HG03521 (cell line): ENCODE measurements around the gene CTDNEP1.
A peak's percentile ranks its signal among the peaks of the same experiment; 100 is the strongest.

Experiments used
- ATAC-seq: cut with Tn5 transposase; IDR thresholded peaks from one replicate; pipeline ENCODE4 v1.9.1; 2021; ENCODE audit warnings: mild to moderate bottlenecking, moderate library complexity; ENCODE audit not compliant: unreplicated experiment

Gene CTDNEP1

DNA sequence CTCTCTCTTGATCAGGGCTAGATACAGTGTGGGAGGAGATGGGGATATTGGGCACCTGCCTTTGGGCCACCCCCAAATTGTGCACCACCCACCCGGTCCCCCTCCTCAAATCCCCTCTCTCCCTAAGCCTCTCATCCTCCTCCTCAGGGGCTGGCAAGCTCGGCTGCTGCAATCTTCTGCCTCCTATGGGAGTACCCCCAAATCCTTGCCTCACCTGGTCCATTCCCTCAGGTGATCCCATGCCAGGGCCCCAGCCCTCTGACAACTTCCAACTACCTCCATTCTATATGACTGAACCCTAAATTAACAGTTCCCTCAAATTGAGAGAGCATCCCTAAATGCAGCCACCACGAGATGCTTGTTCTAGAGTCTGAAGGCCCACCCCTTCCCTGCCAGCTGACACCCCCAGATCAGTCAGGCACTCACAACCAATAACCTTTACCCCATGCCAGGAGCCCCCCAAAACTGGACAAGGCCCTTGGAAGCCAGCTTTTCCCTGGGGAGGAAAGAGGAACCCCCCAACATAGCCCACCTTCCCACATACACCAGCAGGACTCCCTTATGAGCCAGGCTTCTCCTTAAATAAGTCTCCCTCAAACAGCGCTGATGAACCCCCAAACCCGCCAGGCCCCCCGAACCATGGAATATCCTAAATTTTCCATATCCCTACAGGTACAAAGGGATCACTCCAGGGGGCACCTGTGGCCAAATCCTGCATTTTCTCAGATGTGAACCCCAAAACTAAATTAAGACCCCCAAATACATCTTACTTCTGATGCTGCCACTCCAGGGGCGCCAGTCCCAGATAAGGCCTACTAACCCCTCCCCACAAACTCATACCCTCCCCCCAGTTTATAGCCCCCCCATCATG is 35.1 kb downstream of the CTDNEP1 start:
- ATAC-seq: no peak

DNA sequence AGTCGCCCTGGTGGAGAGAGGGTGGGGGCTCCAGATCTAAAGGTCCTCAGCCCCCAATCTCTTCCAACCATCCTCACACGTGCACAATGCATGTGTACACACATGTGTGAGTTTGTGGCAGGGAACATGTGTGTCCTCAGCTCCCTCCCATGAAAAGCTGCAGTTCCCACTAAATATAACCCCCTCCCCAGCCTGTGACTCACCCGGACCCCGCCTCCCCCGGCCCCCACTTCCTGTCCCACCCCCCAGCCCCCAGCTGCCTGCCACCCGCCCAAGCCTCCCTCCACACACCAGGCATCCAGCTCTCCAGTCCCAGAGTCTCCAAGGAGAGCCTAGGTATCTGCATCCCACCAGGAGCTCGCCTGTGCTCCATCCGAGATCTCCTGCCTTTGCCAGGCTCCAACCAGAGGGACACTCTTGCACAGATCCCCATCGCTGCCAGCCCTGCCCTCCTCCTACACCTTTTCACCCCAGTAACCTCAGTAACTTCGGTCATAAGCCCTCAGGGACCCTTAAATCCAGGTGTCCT is 35.8 kb downstream of the CTDNEP1 start:
- ATAC-seq: no peak

DNA sequence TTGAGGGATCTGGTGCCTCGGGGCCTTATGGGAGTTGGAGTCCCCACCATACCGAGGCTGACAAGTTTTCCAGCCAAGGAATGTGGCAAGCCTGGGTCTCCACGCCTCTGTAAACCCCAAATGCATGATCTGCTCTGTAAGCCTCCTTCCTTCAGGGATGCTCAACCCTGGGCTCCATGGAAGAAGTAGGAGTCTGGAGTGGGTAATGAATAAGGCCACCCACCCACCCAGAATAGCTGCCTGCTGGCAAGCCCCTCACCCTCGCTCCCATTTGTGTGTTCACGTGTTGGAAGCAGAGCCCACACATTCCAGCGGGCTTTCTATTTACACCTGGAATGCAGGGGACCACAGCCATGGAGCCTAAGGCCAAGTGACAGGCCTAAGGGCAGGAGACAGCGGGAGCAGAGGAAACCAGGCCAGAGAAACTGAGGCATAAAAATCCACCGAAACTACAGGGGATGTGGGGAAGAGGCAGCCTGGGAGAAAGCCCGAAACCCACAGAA is 36.3 kb downstream of the CTDNEP1 start:
- ATAC-seq: no peak

DNA sequence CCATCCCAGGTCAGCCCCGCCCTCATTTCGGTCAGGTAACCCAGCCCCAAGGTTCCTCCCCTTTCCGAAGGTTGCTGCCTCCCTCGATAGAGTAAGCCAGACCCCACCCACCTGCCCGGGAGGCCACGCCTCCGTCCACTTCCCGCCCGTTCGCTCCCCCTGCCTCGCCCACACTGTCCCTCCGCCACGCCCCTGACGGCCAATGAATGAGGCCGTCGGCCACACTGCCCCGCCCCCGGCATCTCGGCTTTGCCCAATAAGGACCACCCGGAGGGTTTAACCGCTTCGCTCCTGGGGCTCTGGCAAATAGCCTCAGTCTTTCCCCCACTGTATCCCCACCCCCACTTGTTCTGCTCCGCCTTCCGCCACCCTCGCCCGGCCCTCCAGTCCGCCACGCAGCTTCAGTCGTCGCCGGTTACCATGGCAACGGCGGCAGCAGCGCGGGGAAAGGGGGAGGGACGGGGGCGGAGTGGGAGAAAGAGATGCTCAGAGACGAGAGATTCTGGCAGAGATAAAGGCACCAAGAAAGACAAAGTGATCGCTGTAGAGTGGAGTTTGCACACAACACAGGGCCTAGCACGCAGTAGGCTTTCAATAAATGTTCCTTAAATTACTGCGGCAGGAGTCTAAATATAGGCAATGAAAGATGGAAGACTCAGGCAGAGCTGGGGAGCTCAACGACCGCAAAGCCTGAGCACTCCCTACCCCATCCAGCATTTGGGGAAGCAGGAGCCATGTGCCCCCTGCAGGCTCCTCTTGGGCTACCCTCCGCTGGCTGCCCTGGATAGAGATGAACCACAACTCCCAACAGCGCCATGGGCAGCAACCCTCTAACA is 37.0 kb downstream of the CTDNEP1 start:
- peak; percentile 62 for ATAC-seq

DNA sequence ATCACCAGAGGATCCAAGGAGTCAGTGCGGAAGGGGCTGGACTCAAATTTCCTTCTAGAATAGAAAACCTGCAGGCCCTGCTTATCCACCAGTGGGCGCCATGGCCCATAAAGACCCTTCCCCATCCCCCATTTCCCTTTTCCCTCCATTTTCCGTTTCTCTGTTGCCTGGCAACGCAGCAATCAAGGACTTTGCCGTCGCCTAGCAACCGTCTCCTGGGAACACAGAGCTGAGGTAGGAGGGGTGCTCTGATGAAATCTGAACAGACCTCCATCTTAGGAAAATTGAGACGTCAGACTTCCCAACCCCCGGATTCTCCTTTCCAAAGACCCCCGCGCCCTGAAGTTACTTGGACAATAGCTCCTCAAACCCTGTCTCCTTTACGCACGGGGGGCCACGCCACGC is 37.6 kb downstream of the CTDNEP1 start:
- ATAC-seq: no peak

DNA sequence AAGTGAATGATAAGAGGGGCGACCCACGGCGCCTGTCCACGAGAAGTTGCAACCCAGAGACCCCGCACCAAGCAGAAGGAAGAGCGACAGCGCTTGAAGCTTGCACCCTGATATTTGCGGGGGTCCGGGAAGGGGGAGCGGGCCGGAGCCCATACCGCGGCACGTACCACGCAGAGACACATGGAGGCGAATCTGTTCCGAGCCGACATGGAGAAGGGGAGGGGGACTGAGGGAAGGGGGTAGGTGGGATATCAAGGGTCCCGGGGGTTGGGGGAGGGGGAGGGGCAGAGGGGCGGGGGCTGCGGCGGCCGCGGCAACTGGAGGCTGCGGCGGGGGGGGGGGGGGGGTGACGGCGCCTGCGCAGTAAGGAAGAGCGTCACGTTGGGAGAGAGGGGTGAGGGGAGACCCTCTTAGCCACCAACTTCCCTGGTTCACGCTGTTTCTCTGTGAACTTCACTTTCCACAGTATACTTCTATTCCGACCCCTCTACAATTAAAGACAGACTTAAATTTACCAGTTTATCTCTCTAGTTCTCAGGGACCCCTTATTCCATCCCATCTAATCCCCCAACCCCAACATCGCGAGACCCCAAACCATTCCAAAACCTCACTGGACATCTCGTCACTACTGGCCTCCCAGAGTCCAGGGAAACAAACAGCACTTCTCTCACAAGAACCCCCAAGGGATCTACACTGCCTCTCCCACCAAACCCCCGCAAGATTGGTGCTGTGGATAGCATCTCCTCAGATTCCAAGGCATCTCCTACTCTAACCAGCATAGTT is 39.9 kb downstream of the CTDNEP1 start:
- ATAC-seq: no peak

DNA sequence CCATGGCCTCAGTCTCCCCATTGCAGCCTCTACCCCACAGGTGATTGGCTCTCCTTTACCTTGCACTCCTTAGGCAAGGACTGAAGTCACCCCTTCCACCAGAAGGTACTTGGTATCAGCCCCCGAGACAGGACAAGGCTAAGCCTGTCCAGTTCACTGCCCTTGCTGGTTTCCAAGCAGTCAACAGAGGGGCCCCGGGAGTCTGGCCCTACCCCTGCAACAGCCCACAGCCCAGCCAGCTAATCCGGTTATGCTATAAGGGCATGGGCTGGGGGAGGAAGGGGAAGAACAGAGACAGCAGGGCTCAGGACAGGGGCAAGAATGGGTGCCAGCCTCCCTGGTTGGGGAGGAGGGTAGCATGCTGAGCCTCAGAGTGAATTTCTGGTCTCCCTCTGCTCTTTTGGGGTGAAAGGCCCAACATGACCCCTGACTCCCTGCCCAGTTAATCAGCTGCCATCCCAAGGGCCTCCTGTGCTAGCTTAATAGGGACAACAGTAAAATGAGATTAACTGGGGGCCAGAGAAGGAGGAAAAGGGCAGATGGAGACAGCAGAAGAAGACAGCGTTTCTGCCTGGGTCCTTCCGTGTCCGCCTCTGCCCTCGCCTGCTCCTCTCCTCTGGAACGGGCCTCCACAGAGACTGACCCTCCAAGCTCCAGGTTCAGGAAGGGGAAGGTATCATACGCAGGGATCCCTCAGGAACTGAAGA is 42.6 kb downstream of the CTDNEP1 start:
- ATAC-seq: no peak

DNA sequence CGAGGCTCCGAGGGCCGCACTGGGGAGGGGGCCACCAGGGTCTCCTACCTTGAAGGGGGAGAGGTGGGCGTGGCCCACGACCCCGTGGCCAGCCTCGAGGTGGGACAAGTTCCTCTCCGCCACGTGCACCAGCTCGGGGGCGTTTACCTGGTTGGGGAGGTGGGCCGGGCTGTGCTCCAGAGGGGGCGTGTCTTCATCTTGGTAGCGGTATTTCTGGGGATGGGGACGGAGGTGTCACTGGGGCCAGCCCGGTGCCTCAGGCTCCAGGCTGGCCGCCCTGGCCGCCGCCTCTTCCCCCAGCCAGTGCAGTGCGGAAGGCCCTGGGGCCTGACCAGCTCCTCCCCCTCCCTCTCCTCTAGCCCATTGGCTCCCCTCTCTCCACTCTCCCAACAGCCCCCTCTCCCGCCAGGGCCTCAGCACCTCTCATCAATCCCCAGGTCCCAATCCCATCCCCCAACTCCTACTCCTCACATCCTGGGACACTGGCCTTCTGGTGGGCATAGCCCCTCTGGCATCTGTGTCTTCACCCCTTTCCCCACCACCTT is 43.4 kb downstream of the CTDNEP1 start:
- ATAC-seq: no peak

DNA sequence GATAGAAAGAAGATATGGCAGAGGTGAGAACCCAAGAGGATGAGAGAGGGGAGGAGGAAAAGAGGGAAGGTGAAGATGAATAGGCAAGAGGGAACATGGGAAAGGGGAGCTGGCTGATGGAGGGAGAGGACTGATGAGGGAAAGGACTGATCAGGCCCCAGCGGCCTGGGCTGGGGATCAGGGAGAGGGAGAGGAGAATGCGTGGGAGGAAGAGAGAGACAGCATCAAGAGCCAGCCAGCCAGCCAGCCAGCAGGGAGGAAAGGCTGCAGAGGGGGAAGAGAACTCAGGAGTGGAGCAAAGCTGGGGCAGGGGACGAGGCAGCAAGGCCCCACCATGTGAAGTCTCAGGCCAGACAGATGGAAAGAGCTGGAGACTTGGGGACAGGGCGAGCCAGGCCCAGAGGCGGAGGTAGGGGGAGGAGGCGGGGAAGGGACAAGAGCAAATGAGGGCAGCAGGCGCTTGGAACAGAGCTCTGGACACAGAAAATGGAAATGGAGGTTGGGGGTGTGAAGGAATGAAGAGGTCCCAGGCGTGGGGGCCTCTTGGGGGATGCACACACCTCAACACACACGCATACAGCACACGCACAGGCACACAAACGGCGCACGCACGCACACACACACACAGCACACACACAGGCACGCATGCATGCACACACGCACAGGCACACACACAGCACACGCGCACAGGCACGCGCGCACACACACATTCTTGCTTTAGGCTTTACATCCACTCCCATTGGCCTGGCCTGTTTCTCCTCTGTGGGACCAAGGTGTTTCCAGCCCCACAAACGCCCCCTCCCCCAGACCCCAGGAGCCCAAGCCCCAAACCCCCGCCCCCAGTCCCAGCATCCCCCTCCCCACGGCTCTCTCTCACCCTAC is 44.2 kb downstream of the CTDNEP1 start:
- ATAC-seq: no peak

DNA sequence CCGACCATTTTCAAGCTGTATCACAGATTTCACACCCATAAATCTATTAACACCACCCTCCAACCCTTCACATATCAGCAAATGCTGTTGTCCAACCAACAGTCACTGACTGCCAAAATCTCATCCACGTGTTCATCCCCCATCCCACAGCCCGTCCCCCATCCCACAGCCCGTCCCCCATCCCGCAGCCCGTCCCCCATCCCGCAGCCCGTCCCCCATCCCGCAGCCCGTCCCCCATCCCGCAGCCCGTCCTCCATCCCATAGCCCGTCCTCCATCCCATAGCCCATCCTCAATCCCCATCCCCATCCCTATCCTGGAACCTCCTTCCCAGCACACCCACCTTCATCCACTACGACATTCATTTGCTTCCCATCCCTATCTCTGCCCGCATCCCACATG is 46.0 kb downstream of the CTDNEP1 start:
- ATAC-seq: no peak

DNA sequence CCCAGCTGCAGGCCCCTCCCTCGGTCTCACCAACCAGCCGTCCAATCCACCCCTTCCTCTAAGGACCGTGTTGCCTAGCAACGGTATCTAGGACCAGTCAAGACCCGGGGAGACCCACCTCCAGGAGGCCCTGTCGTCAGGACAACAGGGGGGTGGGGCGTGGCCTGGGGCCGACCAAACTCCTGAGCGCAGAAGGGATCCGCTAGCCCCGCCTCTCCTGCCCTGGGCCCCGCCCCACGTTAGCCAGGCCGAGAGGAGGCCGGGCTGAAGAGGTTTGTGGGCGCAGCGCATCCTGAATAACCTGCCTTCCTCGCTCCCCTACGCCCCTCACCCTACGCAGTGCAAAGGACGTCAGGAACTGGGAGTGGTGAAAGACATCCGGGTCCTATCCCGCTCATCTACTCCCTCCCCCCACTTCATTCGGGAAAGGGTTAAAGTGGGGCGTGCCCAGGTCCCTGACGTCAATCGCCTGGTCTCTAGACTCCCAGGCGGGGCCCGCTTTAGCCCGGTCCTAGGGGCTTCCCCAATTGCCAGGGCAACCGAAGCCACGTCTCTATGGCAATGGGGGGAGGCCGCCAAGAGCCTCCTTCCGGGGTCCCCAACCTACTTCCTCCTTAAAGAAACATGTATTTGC is 46.6 kb downstream of the CTDNEP1 start:
- ATAC-seq: peak; percentile 77

DNA sequence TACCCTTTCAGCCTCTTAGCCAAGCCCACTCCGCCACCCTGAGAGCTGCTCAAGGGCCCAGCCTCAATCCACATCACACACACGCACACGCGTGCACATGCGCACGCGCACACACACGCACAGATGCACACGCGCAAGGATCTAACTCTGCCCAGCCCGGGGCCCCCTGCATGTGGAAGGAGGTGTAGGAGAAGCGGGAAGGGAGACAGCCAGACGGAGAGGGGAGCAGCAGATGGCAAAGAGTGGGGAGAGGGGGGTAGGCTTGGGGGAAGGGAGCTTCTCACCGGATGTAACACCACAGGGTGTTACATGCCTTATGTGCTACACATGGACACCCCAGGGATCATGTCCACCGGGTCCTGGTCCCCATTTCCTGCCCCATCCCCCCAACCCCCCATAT is 47.2 kb downstream of the CTDNEP1 start:
- no peak for ATAC-seq

DNA sequence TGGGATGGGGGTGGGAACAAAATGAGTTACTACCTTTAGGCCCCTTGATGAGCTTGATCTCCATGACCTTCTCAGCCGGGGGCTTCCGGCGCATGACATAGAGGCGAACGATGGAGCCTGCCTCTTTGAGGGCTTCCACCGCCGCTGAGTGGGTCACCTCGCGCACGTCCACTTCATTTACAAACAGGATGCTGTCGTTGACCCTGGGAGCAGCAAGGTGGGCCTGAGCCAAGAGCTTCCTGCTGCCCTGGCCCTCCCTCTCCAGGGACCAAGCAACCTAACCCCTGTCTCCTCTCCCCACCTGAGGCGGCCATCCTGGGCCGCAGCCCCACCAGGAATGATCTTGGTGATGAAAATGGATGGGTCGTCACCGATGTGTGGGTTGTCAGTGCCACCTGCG is 48.1 kb downstream of the CTDNEP1 start:
- ATAC-seq: no peak

DNA sequence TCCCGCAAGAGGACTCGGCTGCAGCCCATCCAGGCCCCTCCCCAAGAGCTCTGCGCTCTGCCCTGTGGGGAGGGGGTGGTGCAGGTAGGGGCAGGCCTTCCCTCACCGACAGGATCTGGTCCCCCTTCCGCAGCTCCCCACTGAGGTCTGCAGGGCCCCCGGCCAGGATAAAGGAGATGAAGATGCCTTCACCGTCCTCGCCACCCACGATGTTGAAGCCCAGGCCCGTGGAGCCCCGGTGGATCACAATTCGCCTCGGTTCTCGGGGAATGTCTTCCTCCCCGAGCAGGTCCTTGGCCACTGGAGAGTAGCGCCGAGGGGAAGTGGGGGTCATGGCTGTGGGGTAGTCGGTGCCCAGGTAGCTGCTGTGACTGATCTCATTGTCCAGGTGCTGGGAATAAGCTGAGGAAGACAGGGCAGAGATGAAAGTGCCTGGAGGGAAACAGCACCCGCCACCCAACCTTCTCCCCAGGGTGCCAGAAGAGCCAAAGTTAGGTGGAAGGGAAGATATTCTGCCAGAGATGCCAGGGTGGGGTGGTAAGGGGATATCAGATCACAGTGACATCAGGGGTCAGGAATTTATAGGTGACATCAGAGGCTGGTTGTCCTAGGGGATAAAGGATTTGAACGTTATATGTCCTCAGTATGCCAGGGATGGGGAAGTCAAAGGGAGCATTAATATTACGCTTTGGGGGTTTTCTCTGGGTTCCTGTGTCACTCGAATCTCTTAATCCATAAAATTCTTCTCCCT is 54.7 kb downstream of the CTDNEP1 start:
- no peak for ATAC-seq

DNA sequence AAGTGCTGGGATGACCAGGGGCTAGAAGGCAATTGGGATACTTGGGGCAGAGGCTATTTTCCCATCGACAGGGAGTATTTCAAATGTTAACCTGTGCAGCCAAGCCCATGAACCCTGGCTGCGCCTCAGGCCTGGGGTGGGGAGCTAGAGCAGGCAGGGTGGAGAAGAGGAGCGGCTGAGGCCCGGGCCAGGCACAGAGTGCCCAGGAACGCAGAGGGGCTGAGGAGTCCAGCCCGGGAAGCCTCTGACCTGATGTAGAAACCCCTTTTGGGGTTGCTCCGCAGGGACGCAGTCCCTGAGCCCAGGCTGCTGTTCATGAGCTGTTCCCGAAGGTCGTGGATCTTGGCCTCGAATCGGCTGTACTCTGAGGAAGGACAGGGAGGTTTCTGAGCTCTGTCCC is 55.6 kb downstream of the CTDNEP1 start:
- ATAC-seq: no peak
